H1 (cell line): Measurements from ENCODE around the gene SLC39A10. TPM values are rescaled to one million over a fixed set of nuclear protein-coding genes. Genes with fewer than 3 reads are reported as not detected.

Experiments used
- CTCF ChIA-PET: fragments of 300-600 bp; sonication (Branson Sonifier 250); formaldehyde crosslinking; loops from one replicate; lab custom pipeline; 2021; ENCODE audit not compliant: partially characterized antibody; lab: Charles Lee
- POLR2A ChIA-PET: fragments of 300-600 bp; sonication (Branson Sonifier 250); formaldehyde crosslinking; loops from one replicate; lab custom pipeline; 2021; ENCODE audit warnings: inconsistent platforms; ENCODE audit not compliant: partially characterized antibody; lab: Charles Lee
- DNase-seq, 2 experiments: peaks; one replicate each; pipeline versions ENCODE4 v3.0.0 to v3.0.0-alpha.2; 2010 to 2022; ENCODE audit warnings: low spot score in 2 of 2, low read depth in 1 of 2, mixed read lengths in 1 of 2
- FAIRE-seq: peaks from 2 replicates; lab custom pipeline; 2011; peaks lifted over from hg19 to GRCh38; lab: Jason Lieb, UNC
- H2AFZ ChIP-seq: 2 replicates; pipeline ENCODE4 v1.8.1; 2012; ENCODE audit warnings: low read length, inconsistent platforms
- H2AK5ac ChIP-seq: 2 replicates; pipeline ENCODE4 v1.6.1; 2013; ENCODE audit warnings: low read depth, low read length
- H2BK120ac ChIP-seq: replicated peaks from 2 replicates; pipeline ENCODE3; 2013; ENCODE audit warnings: low read depth, low read length, inconsistent platforms
- H2BK12ac ChIP-seq: 2 replicates; pipeline ENCODE4 v1.6.1; 2013; ENCODE audit warnings: low read depth, low read length
- H2BK15ac ChIP-seq: 2 replicates; pipeline ENCODE4 v1.6.1; 2013; ENCODE audit warnings: low read length
- H2BK20ac ChIP-seq: 2 replicates; pipeline ENCODE4 v1.6.1; 2013; ENCODE audit warnings: low read length
- H2BK5ac ChIP-seq: 2 replicates; pipeline ENCODE4 v1.6.1; 2013; ENCODE audit warnings: low read depth, low read length
- H3K14ac ChIP-seq: 2 replicates; pipeline ENCODE4 v1.6.1; 2013; ENCODE audit warnings: inconsistent platforms; ENCODE audit not compliant: insufficient read length
- H3K18ac ChIP-seq: 2 replicates; pipeline ENCODE4 v1.6.1; 2013; ENCODE audit warnings: low read length; ENCODE audit errors: extremely low read depth
- H3K23ac ChIP-seq: 2 replicates; pipeline ENCODE4 v1.6.1; 2013; ENCODE audit warnings: inconsistent platforms; ENCODE audit not compliant: insufficient read length
- H3K23me2 ChIP-seq: 2 replicates; pipeline ENCODE4 v1.6.1; 2013; ENCODE audit warnings: low read depth, low read length
- H3K27ac ChIP-seq: 2 replicates; pipeline ENCODE4 v1.6.1; 2011; ENCODE audit warnings: low read depth, low read length, inconsistent platforms
- H3K27me3 ChIP-seq, 4 experiments: replicated peaks in 1 of 4; 1 replicate in 1 of 4; 2 replicates in 3 of 4; pipeline versions ENCODE4 v1.6.1 to v1.8.1; 2011 to 2013; ENCODE audit warnings: low read length in 3 of 4, mild to moderate bottlenecking in 3 of 4, inconsistent platforms in 2 of 4, mixed read lengths in 2 of 4, moderate library complexity in 1 of 4; ENCODE audit not compliant: control insufficient read depth in 3 of 4, insufficient read depth in 3 of 4; ENCODE audit errors: extremely low read depth in 1 of 4
- H3K36me3 ChIP-seq, 4 experiments: 2 replicates each; pipeline versions ENCODE4 v1.6.1 to v1.8.1; 2011 to 2013; ENCODE audit warnings: mild to moderate bottlenecking in 4 of 4, low read length in 3 of 4, moderate library complexity in 2 of 4, control low read depth in 1 of 4, inconsistent platforms in 1 of 4; ENCODE audit not compliant: insufficient read depth in 4 of 4, control insufficient read depth in 2 of 4
- H3K4ac ChIP-seq: replicated peaks from 2 replicates; pipeline ENCODE3; 2013; ENCODE audit warnings: low read length, low read depth, mixed read lengths, inconsistent platforms; ENCODE audit not compliant: insufficient read length
- H3K4me1 ChIP-seq, 4 experiments: replicated peaks in 1 of 4; 1 replicate in 1 of 4; 2 replicates in 3 of 4; pipeline versions ENCODE4 v1.6.1 to v1.8.1; 2011 to 2013; ENCODE audit warnings: low read length in 3 of 4, inconsistent platforms in 2 of 4, mixed read lengths in 1 of 4; ENCODE audit not compliant: insufficient read depth in 4 of 4, control insufficient read depth in 3 of 4
- H3K4me2 ChIP-seq, 2 experiments: 2 replicates each; pipeline versions ENCODE4 v1.6.1 to v1.8.1; 2011 to 2013; ENCODE audit warnings: low read depth in 2 of 2, low read length in 2 of 2, control low read depth in 1 of 2, inconsistent platforms in 1 of 2, mild to moderate bottlenecking in 1 of 2; ENCODE audit not compliant: insufficient read depth in 1 of 2
- H3K4me3 ChIP-seq, 4 experiments: fragments of 200-600, 300-600 bp in 1 of 4; sonication (generic), shearing (Covaris generic), sonication (Bioruptor Twin) in 1 of 4; 2 replicates each; pipeline versions ENCODE4 v1.5.1 to v1.8.1; 2011 to 2016; ENCODE audit warnings: low read length in 4 of 4, low read depth in 3 of 4, control low read depth in 2 of 4, inconsistent platforms in 2 of 4, mild to moderate bottlenecking in 2 of 4, mixed read lengths in 1 of 4, moderate library complexity in 1 of 4; ENCODE audit not compliant: insufficient read depth in 2 of 4; ENCODE audit errors: extremely low read depth in 1 of 4
- H3K56ac ChIP-seq: replicated peaks from 2 replicates; pipeline ENCODE3; 2013; ENCODE audit warnings: low read depth, mild to moderate bottlenecking, mixed read lengths, low read length, inconsistent platforms; ENCODE audit not compliant: insufficient read length
- H3K79me1 ChIP-seq: 2 replicates; pipeline ENCODE4 v1.6.1; 2013; ENCODE audit warnings: low read depth, low read length, control low read depth
- H3K79me2 ChIP-seq, 2 experiments: 2 replicates each; pipeline versions ENCODE4 v1.6.1 to v1.8.1; 2012 to 2013; ENCODE audit warnings: low read length in 2 of 2, mild to moderate bottlenecking in 2 of 2, inconsistent platforms in 1 of 2; ENCODE audit not compliant: insufficient read depth in 2 of 2, control insufficient read depth in 1 of 2
- H3K9ac ChIP-seq, 4 experiments: replicated peaks in 1 of 4; 1 replicate in 1 of 4; 2 replicates in 3 of 4; pipeline versions ENCODE4 v1.6.1 to v1.8.1; 2011 to 2013; ENCODE audit warnings: low read depth in 3 of 4, low read length in 3 of 4, control low read depth in 2 of 4, mild to moderate bottlenecking in 2 of 4, moderate library complexity in 2 of 4, inconsistent platforms in 1 of 4; ENCODE audit errors: extremely low read depth in 1 of 4
- H3K9me3 ChIP-seq, 2 experiments: 2 replicates each; pipeline versions ENCODE4 v1.6.1 to v1.8.1; 2012 to 2013; ENCODE audit warnings: mild to moderate bottlenecking in 2 of 2, moderate library complexity in 2 of 2, control low read depth in 1 of 2, inconsistent platforms in 1 of 2, low read depth in 1 of 2, low read length in 1 of 2, mixed read lengths in 1 of 2; ENCODE audit not compliant: insufficient read depth in 2 of 2
- H4K20me1 ChIP-seq, 2 experiments: replicated peaks in 1 of 2; 2 replicates each; pipeline versions ENCODE3 to v1.8.1; 2011 to 2013; ENCODE audit warnings: inconsistent platforms in 2 of 2, low read length in 2 of 2, mild to moderate bottlenecking in 1 of 2; ENCODE audit not compliant: insufficient read depth in 2 of 2, control insufficient read depth in 1 of 2
- H4K5ac ChIP-seq: 2 replicates; pipeline ENCODE4 v1.6.1; 2013; ENCODE audit warnings: low read length, low read depth, mixed read lengths, inconsistent platforms; ENCODE audit not compliant: insufficient read length
- H4K8ac ChIP-seq: 2 replicates; pipeline ENCODE4 v1.8.0; 2013; ENCODE audit warnings: mild to moderate bottlenecking, moderate library complexity, low read length, inconsistent platforms; ENCODE audit not compliant: insufficient read depth; ENCODE audit errors: extremely low read depth
- H4K91ac ChIP-seq: replicated peaks from 2 replicates; pipeline ENCODE3; 2013; ENCODE audit warnings: low read length, mixed read lengths, inconsistent platforms; ENCODE audit not compliant: insufficient read length
- GTF2F1 ChIP-seq: IDR thresholded peaks from 2 replicates; pipeline ENCODE4 v1.6.1; 2012; ENCODE audit warnings: low read depth, low read length, improper control_type of control experiment, borderline replicate concordance
- RAD21 ChIP-seq, 2 experiments: IDR thresholded peaks in 1 of 2; conservative IDR thresholded peaks in 1 of 2; 2 replicates each; pipeline ENCODE4 v1.6.1; 2011; ENCODE audit warnings: low read depth in 2 of 2, low read length in 2 of 2, improper control_type of control experiment in 1 of 2, inconsistent platforms in 1 of 2, mild to moderate bottlenecking in 1 of 2, moderate library complexity in 1 of 2
- SIRT6 ChIP-seq: IDR thresholded peaks from one replicate; pipeline ENCODE4 v1.7.1; 2012; ENCODE audit warnings: low read length, inconsistent platforms
- WGBS, 2 experiments: shearing (Covaris generic) in 1 of 2; methylation state at CpG; one replicate each; pipeline versions ENCODE4 v1.1.6 to v1.1.7; 2013 to 2015; ENCODE audit warnings: low lambda C conversion rate in 2 of 2, mixed read lengths in 2 of 2, inconsistent platforms in 1 of 2, low coverage in 1 of 2, missing lambda C conversion rate in 1 of 2; ENCODE audit not compliant: insufficient replicate concordance in 2 of 2, insufficient coverage in 1 of 2, insufficient read length in 1 of 2; ENCODE audit errors: extremely low coverage in 1 of 2, missing lambda C conversion rate in 1 of 2; 5-methylcytosine and 5-hydroxymethylcytosine counted together
- polyA plus RNA-seq, 7 experiments: library from polyadenylated mRNA; depleted of rRNA in 3 of 7; stranded (reverse) in 5 of 7; unstranded in 2 of 7; fragments of >200 nt in 5 of 7; fragments of 200-250 nt in 2 of 7; gene quantifications; 1 replicate in 5 of 7; 2 replicates in 1 of 7; 4 replicates in 1 of 7; pipeline versions ENCODE4 v1.2.1 to v1.2.3, GENCODE V29; 2011 to 2013; ENCODE audit warnings: missing spikeins in 2 of 7, mixed read lengths in 2 of 7
- total RNA-seq: library from RNA; stranded (reverse); fragmentation: NEBNext Ultra II Directional; extraction: Animal tissue kit (Norgen Biotek cat#: 25700); gene quantifications from 2 replicates; pipeline ENCODE4 v1.2.1, GENCODE V29; 2021

SLC39A10 gene
- total and polyA plus RNA-seq, 2 of the 8 experiments (the other 6 are each of a cell fraction or from before 2014, with no cell fraction given) = 68.1 to 234 TPM

DNA sequence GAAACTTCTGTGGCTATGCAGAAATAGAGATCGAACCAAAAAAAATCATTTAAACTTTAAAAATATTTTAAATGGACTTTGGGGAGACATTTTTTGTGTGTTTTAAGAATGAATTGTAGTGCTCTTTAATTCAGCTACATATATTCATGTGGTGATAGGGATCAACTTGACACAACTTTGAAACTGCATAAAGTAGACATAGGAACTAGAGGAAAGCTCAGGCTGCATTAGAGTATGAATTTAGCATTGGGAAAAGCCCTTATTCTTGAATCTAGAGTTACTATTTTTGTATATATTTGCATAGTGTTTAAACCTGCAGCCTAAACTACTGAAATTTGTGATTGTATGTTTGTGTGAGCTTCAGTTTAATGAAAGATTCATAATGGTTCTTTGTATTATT is 78.3 kb downstream of the SLC39A10 start:
- Histone ChIP-seq H3K9ac (no peak overlapping the region), H3K4me3 (no peak overlapping the region), H4K91ac (no peak overlapping the region), H3K9me3 (no peaks in the 10 kb centered on the region), H4K5ac (no peak overlapping the region), H3K36me3 (peaks cover 2 to 40% (median 22%) of the 10 kb centered on the region in 4 experiments; a peak in 6 of 8 replicates), H3K14ac (no peak overlapping the region), H3K23ac (no peak overlapping the region), H3K79me1 (no peaks in the 10 kb centered on the region), H3K23me2 (no peaks in the 10 kb centered on the region), H3K4ac (no peak overlapping the region), H3K27me3 (no peaks in the 10 kb centered on the region), H2AK5ac (no peak overlapping the region), H2AFZ (no peak overlapping the region), H2BK120ac (no peak overlapping the region), H4K20me1 (no peaks in the 10 kb centered on the region), H2BK5ac (no peak overlapping the region), H4K8ac (no peak overlapping the region), H3K79me2 (no peaks in the 10 kb centered on the region), H3K56ac (no peak overlapping the region), H3K27ac (no peak overlapping the region), H2BK20ac (no peak overlapping the region), H2BK15ac (no peak overlapping the region), H3K18ac (no peak overlapping the region), H2BK12ac (no peak overlapping the region), H3K4me1 (no peaks in the 10 kb centered on the region), H3K4me2 (no peak overlapping the region)
- POLR2A ChIA-PET = no interaction called here
- no peak for FAIRE-seq
- no peak for TF ChIP-seq SIRT6
- no peak for TF ChIP-seq RAD21 (IDR thresholded peaks at IDR 0.05 in 1 of 2, conservative IDR thresholded peaks at IDR 0.05 in 1 of 2; ENCODE audit: low read depth in 2 of 2, low read length in 2 of 2)
- TF ChIP-seq GTF2F1 = no peak
- CTCF ChIA-PET = interaction anchor here (0.9 to 1.2 kb wide), 4 partner anchors 8 to 238 kb away, joined by 3 to 4 read pairs (median 3); no protein-coding TSS in a partner anchor
- no peak for DNase-seq
- 91% methylated on average over 1 of the region's 1 CpG; no CpG with 5 or more reads in 1 of the 2 experiments for WGBS, 2 experiments
